Measurements from ENCODE around the gene ABHD5. TPM values are rescaled to one million over a fixed set of nuclear protein-coding genes. Genes with fewer than 3 reads are reported as not detected.

ABHD5 gene
- total RNA-seq (ENCODE audit: unreplicated experiment) = 8.1 TPM
- long read RNA-seq, full-length matches to known transcripts = 3 of 3 reads
- long read RNA-seq, partial matches to known transcripts = 0 of 3 reads
- long read RNA-seq, other reads (novel, unspliced or antisense) = 0 of 3 reads

- peaks cover 10% of the 10 kb centered on the region for H3K27me3 Mint-ChIP-seq (ENCODE audit: unreplicated experiment)
- H3K4me3 Mint-ChIP-seq (ENCODE audit: unreplicated experiment) = peak within 1 kb of the TSS; percentile 94
- H3K9me3 Mint-ChIP-seq (ENCODE audit: unreplicated experiment) = peaks cover 5% of the 10 kb centered on the region
- peak within 1 kb of the TSS; percentile 69 for H3K27ac Mint-ChIP-seq (ENCODE audit: unreplicated experiment)
- DNase-seq = peak; percentile 93
- TF ChIP-seq, protein P1, sequence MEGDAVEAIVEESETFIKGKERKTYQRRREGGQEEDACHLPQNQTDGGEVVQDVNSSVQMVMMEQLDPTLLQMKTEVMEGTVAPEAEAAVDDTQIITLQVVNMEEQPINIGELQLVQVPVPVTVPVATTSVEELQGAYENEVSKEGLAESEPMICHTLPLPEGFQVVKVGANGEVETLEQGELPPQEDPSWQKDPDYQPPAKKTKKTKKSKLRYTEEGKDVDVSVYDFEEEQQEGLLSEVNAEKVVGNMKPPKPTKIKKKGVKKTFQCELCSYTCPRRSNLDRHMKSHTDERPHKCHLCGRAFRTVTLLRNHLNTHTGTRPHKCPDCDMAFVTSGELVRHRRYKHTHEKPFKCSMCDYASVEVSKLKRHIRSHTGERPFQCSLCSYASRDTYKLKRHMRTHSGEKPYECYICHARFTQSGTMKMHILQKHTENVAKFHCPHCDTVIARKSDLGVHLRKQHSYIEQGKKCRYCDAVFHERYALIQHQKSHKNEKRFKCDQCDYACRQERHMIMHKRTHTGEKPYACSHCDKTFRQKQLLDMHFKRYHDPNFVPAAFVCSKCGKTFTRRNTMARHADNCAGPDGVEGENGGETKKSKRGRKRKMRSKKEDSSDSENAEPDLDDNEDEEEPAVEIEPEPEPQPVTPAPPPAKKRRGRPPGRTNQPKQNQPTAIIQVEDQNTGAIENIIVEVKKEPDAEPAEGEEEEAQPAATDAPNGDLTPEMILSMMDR (IDR thresholded peaks at IDR 0.05; ENCODE audit: partially characterized antibody, unreplicated experiment) = peak; percentile 32
- H3K4me1 Mint-ChIP-seq (ENCODE audit: low read depth, unreplicated experiment) = peaks cover 5% of the 10 kb centered on the region
- no peaks in the 10 kb centered on the region for H3K36me3 Mint-ChIP-seq (ENCODE audit: unreplicated experiment)
Measured at GRCh38 chr3:43690400-43691119, at the start of gene ABHD5. Gene ABHD5, plus strand, starts transcription at chr3:43690938. Its CDS starts 55 bp downstream, at chr3:43690993.

- Mint-ChIP-seq H3K4me3 (ENCODE audit: unreplicated experiment) (no peak overlapping the region), H3K27ac (ENCODE audit: unreplicated experiment) (no peak overlapping the region), H3K27me3 (ENCODE audit: unreplicated experiment) (peaks cover 3% of the 10 kb centered on the region), H3K4me1 (ENCODE audit: low read depth, unreplicated experiment) (no peaks in the 10 kb centered on the region), H3K36me3 (ENCODE audit: unreplicated experiment) (no peaks in the 10 kb centered on the region), H3K9me3 (ENCODE audit: unreplicated experiment) (no peaks in the 10 kb centered on the region)
- no peak for DNase-seq
- TF ChIP-seq, protein P1 (IDR thresholded peaks at IDR 0.05; ENCODE audit: partially characterized antibody, unreplicated experiment) = no peak
Measured at GRCh38 chr3:43641306-43642114, 49.2 kb upstream of the ABHD5 start.

DNA sequence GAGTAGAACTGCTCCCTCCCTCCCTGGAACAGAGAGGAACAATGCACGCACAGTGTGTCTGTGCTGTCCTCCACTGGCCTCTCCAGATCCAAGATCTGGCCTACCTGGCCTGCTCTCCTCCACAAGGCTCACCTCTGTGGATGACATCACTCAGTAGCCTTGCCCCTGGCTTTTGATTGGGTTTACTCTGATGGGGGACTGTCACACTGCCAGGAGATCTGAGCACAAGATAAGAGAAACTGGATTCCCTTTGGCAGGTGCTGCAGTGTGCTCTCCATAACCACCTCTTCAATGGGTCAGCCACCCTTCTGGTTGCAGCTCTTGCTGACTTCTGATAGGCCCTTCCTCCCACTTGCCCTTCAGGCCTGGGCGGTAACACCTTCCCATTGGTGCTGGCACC is 46.3 kb upstream of the ABHD5 start:
- H3K27ac Mint-ChIP-seq (ENCODE audit: unreplicated experiment) = no peak overlapping the region
- H3K4me3 Mint-ChIP-seq (ENCODE audit: unreplicated experiment) = no peak overlapping the region
- TF ChIP-seq, protein P1 (IDR thresholded peaks at IDR 0.05; ENCODE audit: partially characterized antibody, unreplicated experiment) = no peak
- peaks cover 2% of the 10 kb centered on the region for H3K27me3 Mint-ChIP-seq (ENCODE audit: unreplicated experiment)
- H3K36me3 Mint-ChIP-seq (ENCODE audit: unreplicated experiment) = no peaks in the 10 kb centered on the region
- peaks cover 6% of the 10 kb centered on the region for H3K4me1 Mint-ChIP-seq (ENCODE audit: low read depth, unreplicated experiment)
- no peak for DNase-seq
- H3K9me3 Mint-ChIP-seq (ENCODE audit: unreplicated experiment) = no peaks in the 10 kb centered on the region

GRCh38 chr3:43647331-43648166 is 43.2 kb upstream of the ABHD5 start:
- Mint-ChIP-seq H3K27ac (ENCODE audit: unreplicated experiment) (peak overlapping the region; percentile 39), H3K4me3 (ENCODE audit: unreplicated experiment) (no peak overlapping the region)

More at GRCh38 chr3:43647331-43648166, 43.2 kb upstream of the ABHD5 start:
- H3K36me3 Mint-ChIP-seq (ENCODE audit: unreplicated experiment) = no peaks in the 10 kb centered on the region
- peaks cover 2% of the 10 kb centered on the region for H3K27me3 Mint-ChIP-seq (ENCODE audit: unreplicated experiment)
- TF ChIP-seq, protein P1 (IDR thresholded peaks at IDR 0.05; ENCODE audit: partially characterized antibody, unreplicated experiment) = no peak
- no peak for DNase-seq
- peaks cover 6% of the 10 kb centered on the region for H3K4me1 Mint-ChIP-seq (ENCODE audit: low read depth, unreplicated experiment)
- H3K9me3 Mint-ChIP-seq (ENCODE audit: unreplicated experiment) = no peaks in the 10 kb centered on the region

Measured in glutamatergic neuron (in vitro differentiated cells).